GM21381 (cell line): ENCODE data around the gene OLFML2B.

Experiments
- ATAC-seq: cut with Tn5 transposase; IDR thresholded peaks from one replicate; pipeline ENCODE4 v1.9.1; 2021; ENCODE audit warnings: mild to moderate bottlenecking, moderate library complexity; ENCODE audit not compliant: unreplicated experiment

The OLFML2B gene

DNA sequence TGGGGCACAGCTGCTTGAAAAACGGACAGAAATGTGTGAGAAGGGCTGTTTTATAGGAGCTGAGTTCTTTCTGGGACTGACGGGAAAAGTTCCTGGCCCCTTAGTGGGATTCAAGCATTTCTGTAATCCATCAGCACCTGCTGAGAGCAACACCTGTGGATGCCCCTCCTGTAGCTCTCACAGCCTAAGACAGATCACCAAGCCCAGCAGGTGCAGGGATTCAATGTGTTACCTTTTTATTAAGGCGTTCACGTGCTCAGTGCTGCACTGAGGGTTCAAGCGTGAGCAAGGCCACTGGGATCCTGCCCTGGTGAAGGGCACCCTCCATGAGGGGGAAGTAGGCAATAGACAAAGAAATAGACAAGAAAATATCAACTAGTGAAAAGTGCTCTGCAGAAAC, 14.9 kb downstream of the OLFML2B start:
- no peak for ATAC-seq

DNA sequence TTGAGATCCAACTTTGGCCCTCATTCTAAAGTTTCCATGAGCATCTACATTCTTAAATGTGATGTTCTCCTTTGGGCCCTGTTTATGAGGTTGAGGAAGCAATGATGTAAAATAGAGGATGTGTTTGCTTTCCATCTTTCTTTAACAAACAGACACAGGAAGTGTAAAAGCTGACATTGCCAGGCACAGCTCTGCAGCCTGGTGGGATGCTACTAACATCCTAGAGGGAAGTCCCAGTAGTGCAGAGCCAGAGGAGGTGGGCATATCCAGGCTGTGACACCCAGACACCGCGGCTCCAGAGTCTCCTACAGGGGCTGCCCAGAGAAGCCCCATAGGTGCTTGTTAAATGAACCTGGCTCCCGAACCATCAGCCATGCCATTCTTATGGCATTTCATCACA, 16.2 kb downstream of the OLFML2B start:
- no peak for ATAC-seq

DNA sequence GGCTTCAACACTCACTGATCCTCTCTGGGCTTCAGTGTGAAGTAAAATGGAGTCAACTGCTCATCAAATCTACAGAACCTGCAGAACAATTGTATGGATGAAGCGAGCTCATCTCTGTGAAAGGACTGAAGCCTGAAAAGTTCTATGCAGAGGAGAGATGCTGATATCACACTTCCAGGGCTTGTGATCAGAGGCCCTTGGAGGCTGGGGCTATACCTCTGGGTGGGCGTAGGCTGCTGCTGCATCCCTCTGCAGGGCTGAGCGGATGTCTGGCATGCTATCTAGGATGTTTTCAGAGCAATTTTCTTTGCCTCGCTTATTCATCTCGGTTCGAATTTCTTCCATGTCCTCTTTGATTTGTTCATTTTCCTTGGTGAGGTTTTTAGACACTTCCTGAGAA, 17.6 kb downstream of the OLFML2B start:
- ATAC-seq: no peak

DNA sequence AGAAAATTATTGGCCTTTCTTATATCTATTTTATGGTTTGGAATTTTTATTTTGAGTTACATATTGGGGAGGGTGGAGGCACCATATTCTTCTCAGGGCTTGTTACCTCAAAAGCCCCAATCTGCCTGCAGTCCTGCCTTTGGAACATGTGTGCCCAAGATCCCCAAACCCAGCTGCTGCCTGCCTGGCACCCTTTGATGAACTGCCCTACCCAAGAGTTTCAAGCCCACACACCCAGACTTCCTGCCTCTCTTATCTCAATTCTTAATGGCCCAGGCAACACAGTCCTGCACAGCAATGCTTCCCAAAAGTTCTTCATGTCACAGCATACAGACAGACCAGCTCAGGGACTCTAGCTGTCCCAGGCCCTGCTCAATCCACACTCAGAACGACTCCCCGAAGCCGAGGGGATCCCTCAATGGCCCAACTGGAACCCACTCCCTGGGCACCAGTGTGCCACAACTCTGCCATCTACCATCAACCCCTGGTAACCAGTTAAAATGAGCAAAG, 19.2 kb downstream of the OLFML2B start:
- no peak for ATAC-seq

DNA sequence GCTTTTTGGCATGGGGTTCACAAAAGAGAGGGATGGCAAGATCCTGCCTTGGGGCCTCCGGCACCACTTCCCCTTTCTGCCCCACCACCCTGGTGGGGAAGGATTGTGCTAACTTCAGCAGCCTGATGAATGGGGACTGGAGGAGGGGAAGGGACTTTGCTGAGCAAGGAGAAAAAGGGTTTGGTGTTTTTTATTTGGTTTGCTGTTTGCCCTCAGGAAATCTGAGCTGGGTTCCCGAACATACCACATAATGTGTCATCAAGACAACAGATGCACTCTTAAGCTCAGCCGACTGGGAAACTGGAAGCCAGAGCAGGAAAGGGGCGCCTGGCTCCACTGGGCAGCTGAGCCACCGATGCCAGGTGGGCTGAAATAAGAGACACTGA, 19.8 kb downstream of the OLFML2B start:
- no peak for ATAC-seq

DNA sequence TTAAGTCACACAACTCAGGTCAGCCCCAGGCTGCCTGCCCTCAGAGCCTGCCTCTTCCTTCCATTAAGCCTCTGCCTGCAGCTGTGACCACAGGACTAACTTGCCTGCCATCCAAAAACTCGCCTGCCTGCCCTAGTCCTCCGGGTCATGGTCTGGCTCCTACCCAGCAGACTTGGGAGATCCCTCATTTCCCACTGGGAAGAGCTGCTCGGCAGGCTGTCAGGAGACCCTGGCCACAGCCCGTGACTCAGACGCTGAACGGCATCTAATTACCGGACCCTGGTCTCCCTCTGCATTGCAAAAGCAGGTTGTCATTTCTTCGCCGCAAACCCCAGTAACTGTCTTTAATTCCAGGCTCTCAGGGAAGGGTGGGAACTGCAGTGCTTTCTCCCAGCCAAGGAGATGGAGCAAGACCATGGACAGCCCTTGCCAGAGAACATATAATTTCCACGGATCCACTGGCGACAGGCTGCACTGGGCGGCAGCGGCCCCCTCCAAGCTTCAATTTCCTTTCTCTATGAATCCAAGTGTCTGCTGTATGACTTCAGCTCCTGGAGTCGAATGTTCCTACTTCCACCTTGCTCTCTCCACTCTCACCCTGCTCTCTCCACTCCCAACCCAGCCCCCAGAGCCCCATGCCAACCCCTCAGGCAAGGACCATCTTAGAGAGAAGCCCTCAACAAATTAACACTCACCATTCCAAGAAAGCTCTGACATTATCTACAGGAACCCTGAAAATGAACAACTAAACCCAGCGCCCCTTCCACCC, 20.4 kb downstream of the OLFML2B start:
- ATAC-seq: no peak

DNA sequence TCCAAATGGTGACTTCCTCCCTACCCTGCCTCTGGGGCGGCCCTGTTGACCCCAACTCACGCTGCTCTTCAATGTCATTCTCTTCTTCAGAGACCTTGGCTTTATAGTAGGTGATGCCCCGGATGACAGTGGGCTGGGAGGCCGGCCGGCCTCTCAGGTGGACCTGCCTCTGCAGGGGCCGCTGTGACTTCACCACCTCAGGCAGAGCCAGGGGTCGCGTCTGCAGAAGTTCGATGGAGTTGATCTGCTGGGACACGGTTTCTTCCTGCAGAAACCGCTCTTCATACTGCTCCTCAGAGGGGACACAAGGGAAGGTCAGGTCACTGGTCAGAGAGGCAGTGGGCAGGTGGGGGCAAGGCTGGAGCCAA, 23.6 kb downstream of the OLFML2B start:
- ATAC-seq: no peak

DNA sequence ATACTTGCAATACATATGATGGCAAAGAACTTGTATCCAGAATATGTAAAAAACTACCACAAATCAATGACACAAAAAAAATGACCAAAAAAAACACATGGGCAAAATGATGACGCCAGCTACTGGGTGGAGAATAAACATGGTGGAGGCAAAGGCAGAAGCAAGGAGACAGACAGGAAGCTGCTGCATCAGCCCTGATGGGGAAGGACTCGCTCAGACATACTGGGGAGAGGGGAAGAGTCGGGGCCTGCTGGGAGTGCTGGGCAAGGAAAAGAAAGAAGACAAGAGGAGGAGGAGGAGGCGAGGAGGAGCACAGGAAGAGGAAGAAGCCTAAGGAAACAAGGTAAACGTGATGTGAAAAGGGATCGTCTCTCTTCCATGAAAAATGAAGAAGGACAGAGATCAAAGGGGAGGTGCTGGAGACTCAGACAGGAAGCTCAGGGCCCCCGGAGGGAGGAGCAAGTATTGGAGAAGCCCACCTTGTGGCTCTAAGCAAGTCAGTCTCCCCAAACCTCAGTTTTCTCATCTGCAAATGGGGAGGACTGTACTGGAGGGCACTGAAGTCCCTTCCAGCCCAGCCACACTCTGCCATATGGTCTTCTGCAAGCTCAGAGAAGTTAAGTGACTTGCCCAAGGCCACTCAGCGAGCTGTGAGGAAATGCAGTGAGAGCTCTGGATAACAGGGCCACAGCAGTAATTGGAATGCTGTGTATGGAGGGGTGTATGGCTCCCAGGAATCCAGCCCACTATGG, 24.2 kb downstream of the OLFML2B start:
- no peak for ATAC-seq

DNA sequence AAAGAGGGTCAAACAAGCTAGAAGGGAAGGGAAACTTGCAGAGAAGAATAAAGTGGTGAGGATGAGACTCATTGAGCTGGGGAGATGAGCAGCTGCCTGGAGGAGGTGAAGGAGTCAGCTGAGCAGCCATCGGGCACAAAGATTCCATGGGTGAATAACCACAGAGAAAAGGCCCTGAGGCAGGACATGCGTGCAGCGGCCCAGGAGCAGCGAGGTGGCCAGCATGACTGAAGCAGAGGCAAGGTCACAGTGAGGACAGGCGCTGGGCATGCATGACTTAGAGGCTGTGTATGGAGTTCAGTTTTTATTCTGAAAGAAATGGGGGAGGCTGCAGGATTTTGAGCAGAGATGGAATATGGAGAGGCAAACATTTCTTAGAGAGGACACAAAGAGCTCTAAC, 24.9 kb downstream of the OLFML2B start:
- ATAC-seq: no peak

DNA sequence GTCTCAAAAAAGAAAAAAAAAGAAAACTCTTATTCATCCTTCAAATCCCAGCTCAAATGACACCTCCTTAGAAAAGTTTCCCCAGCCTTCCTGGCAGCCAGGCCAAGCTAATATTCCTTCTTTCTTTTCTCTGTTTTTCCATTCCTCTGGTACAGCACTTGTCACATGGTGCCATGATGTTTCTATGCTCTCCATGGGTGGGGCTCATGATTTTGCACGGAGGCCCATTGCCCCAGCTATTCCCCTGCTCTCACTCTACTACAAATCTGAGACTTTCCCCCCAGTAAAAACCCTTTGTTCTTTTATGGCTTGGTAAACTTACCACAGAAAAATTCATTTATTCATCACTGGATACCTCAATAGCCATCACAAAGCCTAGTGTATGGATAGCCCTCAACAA, 26.5 kb downstream of the OLFML2B start:
- no peak for ATAC-seq

DNA sequence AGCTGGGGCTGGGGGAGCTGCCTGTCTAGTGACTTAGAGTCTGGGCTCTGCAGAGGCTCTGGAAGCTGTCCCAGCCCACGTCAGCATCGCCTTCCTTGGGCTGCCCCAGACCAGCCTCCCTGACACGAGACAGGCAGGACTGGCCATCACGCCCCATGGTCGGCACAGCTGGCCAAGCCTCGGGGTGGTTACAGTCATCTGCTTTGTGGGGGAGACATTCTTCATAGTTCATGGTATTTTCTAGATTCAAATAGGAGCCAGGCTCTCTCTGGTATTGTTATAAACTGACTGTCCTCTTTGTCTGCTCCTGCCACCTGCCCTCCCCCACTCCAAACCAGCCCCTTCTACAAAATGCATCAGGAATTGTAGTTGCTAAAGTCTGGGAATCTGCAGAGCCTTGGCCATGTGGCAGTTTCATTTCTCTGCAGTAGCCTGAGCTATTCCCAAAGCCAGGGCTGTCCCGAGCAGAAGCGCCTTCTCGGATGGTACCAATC, 29.4 kb downstream of the OLFML2B start:
- ATAC-seq: no peak

DNA sequence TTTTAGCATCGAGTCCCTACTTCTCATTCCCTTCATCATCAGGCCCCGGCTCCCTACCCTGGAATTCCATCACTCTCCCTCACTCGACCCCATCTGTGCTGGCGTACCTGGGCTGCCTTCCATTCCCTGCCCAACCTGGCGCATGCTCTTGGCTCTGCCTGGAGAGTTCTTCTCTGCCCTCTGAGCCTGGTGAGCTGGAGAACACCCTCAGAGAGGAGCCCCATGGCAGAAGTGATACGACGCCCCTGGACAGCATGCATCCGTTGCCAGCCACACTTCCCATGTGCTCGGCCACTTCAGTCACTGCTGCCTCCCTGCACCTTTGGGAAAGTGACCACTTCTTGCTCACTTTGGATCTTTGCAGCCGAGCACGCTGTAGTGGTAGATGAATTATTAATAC, 30.1 kb downstream of the OLFML2B start:
- ATAC-seq: no peak

DNA sequence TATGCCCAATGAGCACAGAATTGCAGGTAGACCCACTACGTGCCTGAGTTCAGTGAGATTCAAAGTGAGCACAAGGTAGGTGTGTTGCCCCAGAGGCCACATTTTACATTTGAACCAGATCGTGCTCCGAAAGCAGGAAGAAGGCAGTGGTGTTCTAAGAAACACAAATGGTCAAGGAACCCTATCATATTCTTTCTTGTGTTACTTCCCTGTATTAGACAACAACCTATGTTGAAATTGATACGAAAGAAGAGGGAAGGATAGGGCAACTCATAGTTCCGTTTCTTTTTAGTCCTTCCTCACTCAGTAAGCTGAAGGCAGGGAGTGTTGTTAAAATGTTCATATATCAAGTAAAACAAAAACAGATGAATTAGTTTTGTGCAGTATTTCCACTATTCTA, 33.9 kb downstream of the OLFML2B start:
- ATAC-seq: no peak

DNA sequence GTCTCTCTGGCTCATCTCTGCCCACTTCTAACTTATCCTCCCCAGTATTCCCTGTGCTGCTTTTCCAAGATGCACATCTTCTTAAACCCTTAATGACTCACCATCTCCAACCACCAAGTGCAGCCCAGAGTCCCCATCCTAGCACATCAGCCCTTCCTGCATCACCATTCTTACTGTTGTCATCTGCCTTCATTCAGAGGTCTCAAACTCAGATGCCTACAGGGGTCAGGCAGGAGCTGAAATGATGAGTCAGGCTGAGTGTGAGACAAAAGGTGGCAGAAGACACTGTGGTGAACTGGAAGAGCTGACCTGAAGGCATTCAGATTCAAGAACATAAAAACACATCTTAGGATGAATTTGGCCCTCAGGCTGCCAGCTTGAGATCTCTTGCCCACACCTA, 34.6 kb downstream of the OLFML2B start:
- ATAC-seq: no peak

DNA sequence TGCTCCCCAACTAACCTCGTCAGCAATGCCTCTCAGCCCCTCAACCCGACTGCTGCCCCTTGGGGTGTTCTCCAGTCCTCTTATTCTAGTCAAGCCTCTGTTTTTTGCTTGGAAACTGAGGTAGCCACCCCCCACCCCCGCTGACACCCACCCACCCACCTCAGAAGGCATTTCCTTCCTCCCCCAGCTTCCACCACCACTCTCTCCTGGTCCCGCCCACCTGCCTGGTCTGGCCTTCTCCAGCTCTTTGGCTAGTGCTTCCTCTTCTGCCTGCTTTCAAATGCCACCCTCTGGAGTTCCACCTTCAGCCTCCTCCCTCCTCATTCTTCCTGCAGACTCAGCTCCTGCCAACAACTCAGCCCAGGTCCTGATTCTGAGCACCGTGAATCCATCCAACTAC, 35.3 kb downstream of the OLFML2B start:
- no peak for ATAC-seq

DNA sequence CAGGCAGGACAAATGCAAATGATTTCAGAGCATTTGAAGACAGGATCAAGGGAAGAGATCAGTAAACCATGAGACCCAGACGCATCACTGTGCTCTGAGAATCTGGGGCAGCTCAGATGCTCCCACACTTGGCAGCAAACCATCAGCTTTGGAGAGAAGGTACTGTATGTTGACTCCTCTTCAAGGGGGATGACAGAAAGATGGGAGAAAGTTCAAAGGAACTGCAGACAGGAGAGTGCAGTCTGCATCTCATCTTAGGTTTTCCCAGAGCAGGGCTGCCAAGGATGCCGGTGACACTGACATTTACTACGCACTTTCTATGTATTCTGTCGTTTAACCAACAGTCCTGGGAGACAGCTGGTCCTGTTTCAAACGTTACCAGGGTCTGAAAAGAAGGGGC, 35.8 kb downstream of the OLFML2B start:
- ATAC-seq: no peak

DNA sequence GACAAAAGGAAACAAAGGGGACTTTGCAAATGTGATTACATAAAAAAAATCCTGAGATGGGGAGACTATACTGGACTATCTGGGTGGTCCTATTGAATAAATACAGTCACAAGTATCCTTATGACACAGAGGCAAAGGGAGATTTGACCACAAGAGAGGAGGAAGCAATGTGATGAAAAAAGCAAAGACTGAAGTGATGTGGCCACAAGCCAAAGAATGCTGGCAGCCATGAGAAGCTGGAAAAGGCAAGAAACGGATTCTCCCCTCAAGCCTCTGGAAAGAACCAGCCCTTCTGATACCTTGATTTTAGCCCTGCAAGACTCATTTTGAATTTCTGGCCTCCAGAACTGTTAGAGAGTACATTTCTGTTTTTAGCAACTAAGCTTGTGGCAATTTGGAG, 36.4 kb downstream of the OLFML2B start:
- ATAC-seq: no peak

DNA sequence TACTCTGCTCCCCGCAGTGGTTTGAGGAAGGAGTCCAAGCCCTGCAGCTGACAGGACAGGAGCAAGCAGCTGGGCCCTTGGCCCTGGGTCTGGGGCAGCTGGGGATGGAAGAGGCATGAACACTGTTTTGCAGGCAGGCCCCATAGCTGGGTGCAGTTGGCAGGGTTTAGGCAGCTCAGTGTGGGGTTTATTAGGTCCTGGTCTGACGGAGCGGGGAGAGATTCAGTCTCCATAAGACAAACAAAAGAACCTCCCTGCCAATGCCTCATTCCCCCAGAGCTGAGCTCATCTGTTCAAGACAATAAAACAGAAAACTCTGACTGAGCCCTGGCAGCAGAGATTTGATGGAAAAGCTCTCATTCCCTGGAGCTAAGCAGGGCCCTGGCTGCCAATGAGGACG, 37.3 kb downstream of the OLFML2B start:
- ATAC-seq: no peak

DNA sequence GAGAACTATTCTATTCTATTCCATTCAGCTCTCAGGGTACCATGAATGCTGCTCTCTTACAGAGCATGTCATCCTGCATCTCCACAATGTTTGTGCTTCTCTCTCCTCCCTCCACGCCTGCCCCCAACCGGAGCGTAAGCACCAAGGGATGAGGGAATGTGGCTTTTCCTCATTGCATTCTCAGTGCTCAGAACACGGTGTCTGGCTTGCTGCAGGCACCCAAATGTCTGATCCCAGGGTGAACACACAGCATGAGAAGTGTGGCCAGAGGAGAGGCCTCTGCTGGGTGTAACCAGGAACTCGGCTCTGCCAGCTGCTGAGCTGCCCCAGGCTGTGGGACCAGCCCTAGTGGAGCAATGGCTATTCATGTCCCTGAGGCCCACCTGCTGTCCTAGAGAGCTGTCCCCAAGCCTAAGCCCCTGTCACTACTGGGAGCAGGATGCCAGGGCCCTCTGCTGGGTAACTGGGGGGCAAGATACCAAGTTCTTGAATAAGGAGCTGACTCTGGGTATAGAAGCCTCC, 38.3 kb downstream of the OLFML2B start:
- no peak for ATAC-seq

DNA sequence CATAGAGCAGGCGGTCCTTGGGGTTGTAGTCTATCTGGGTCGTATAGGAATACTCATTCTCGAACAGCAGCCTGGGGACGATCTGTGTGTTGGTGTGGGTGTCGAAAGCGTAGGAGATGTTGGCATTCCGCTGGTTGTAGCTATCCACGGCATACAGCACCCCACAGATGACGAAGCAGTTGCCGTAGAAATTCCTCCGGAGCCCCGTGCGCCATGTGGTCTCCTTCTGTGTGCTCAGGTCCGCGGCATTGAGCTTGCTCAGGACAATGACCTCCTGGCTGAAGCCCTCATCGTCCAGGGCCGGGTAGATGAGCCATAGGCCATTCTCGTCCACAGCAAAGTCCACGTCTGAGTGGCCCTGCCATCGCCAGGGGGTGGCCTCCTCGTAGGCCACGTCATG, 39.9 kb downstream of the OLFML2B start:
- ATAC-seq: no peak

DNA sequence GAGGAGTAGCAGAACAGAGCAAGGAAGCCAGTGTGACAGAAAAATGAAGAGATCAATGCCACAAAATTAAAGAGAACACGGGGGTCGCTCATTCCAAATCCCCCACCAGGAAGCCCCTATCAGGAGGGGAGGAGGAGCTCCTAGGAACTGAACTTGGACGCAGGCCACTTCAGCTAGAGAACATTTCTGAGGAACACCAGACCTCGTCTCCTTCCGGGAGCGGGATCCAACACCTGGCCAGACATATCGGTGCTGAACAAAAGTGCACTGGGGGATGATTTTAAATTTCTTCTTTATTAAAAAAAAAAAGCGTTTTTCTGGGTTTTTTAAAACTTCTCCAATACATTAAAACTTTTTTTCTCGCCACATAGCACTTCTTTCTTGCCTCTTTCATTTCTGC, 40.8 kb downstream of the OLFML2B start:
- ATAC-seq: no peak

DNA sequence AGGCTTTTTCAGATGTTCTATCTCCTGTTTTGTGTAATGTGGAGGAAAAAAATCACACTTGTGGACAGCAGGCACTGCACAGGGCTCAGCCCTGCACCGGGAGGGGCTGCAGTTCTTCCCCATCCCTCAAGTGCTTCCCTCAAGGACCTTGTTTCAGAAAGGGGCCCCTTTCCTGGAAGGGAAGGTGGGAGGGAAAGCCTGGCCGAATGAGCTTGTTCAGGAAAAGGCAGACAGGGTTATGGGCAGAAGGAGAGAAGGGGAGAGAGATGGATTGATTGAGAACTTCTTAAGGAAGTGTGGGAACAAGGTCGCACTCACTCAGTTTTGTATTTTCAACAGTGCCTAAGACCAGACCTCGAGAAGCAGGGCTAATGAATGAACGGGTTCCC, 41.2 kb downstream of the OLFML2B start:
- ATAC-seq: no peak
